Pancreas (tissue), 10 donors: Measurements from ENCODE around the gene EPHB4. TPM values are rescaled to one million over a fixed set of nuclear protein-coding genes. Genes with fewer than 3 reads are reported as not detected.
"Not testable (repeated sequence)": the region's sequence is repeated elsewhere in the genome, so short reads cannot be mapped to it uniquely, and the experiment has no call there.

ENCODE experiments used
- ATAC-seq, 4 donors: fragments of 200-7000 bp; cut with Tn5 transposase; one replicate each; pipeline versions ENCODE4 v1.8.0 to v1.9.1; 2020; ENCODE audit warnings: mild to moderate bottlenecking in 4 of 4, moderate library complexity in 4 of 4
- DNase-seq, 6 donors: peaks; one replicate each; pipeline ENCODE4 v3.0.0-alpha.2; 2020
- FAIRE-seq: peaks from 2 replicates; lab custom pipeline; 2012; peaks lifted over from hg19 to GRCh38; lab: Jason Lieb, UNC
- H3K27ac ChIP-seq, 4 donors: fragments of 200-600 bp; sonication (generic); 1 replicate in 3 of 4; 2 replicates in 1 of 4; pipeline versions ENCODE4 v1.5.0 to v1.8.0; 2020
- H3K27me3 ChIP-seq, 4 donors: fragments of 200-600 bp; one replicate each; pipeline ENCODE4 v1.8.0; 2021
- H3K36me3 ChIP-seq, 3 donors: fragments of 200-600 bp; sonication (generic) in 1 of 3; one replicate each; pipeline versions ENCODE4 v1.5.0 to v1.8.0; 2020 to 2021
- H3K4me1 ChIP-seq, 3 donors: fragments of 200-600 bp; one replicate each; pipeline ENCODE4 v1.8.0; 2021
- H3K4me3 ChIP-seq, 4 donors: fragments of 200-600 bp; sonication (generic) in 2 of 4; one replicate each; pipeline versions ENCODE4 v1.5.0 to v1.8.0; 2020 to 2021
- H3K9me3 ChIP-seq, 4 donors: fragments of 200-600 bp; one replicate each; pipeline ENCODE4 v1.8.0; 2021
- CTCF ChIP-seq, 4 donors: fragments of 200-600 bp; sonication (generic) in 3 of 4; IDR thresholded peaks; one replicate each; pipeline versions ENCODE4 v1.5.0 to v1.8.0; 2021; ENCODE audit warnings: antibody characterized with exemption in 4 of 4
- WGBS, 2 donors: extraction: QIAGEN DNeasy Blood & Tissue Kit; methylation state at CpG; one replicate each; pipeline ENCODE4 v1.1.7; 2013; 5-methylcytosine and 5-hydroxymethylcytosine counted together
- intact Hi-C, 3 donors: fragments of 100-400 bp; cut with DNase I; formaldehyde crosslinking; loops; one replicate each; pipeline versions ENCODE4 v1.11.1 to v1.14.2; 2022
- polyA plus RNA-seq, 2 donors: library from polyadenylated mRNA; stranded (reverse); fragments of 200-250 nt; gene quantifications; one replicate each; pipeline ENCODE4 v1.2.3, GENCODE V29; 2013
- total RNA-seq, 6 donors: library from RNA; stranded (reverse); fragmentation: NEBNext Ultra II Directional in 4 of 6; extraction: Animal tissue kit (Norgen Biotek cat#: 25700) in 4 of 6; gene quantifications; one replicate each; pipeline versions ENCODE4 v1.2.1 to v1.2.4, GENCODE V29; 2021 to 2023
- donor health status: healthy with polysubstance abuse.
- donor health status: DM: no; HTN: no; CAD: no; lungs with moderate emphysema.
- donor health status: DM: no; HTN: no; CAD: no.
- donor health status: control.
- donor health status: control.
- donor health status: Bipolar disorder and iron deficiency.
- donor health status: DM: yes; HTN: yes; CAD: no.
- donor health status: DM: no; HTN: no; CAD: no.
- donor health status: DM: no; HTN: no; CAD: no.
- donor health status: DM: yes; HTN: yes; CAD: no.

EPHB4 gene
- total and polyA plus RNA-seq, 8 donors = 15.8 to 32.9 (median 26.1) TPM

GRCh38 chr7:100818366-100818765 is 9.0 kb downstream of the EPHB4 start:
- Histone ChIP-seq H3K36me3 (peaks cover 0 to 79% (median 17%) of the 10 kb centered on the region in 3 donors), H3K27me3 (no peaks in the 10 kb centered on the region), H3K4me3 (no peak overlapping the region), H3K4me1 (no peaks in the 10 kb centered on the region), H3K9me3 (no peaks in the 10 kb centered on the region), H3K27ac (no peak overlapping the region)
- ATAC-seq = no peak
- WGBS, 2 donors = 90 to 97% methylated on average over 9 of the region's 9 CpGs
- no peak for FAIRE-seq
- DNase-seq = peak in 1 of 6 donors; percentile 49
- no peak for TF ChIP-seq CTCF (IDR thresholded peaks at IDR 0.05)
- intact Hi-C loops = no loop called here

- no peak for FAIRE-seq
- Histone ChIP-seq H3K9me3 (no peaks in the 10 kb centered on the region), H3K4me1 (no peaks in the 10 kb centered on the region), H3K27me3 (no peaks in the 10 kb centered on the region), H3K4me3 (no peak overlapping the region), H3K36me3 (peaks cover 0 to 81% (median 10%) of the 10 kb centered on the region in 3 donors), H3K27ac (no peak overlapping the region)
- peak in 1 of 6 donors; percentile 48 for DNase-seq
- ATAC-seq = no peak
- TF ChIP-seq CTCF (IDR thresholded peaks at IDR 0.05) = no peak
- intact Hi-C loops = no loop called here
- 96% methylated on average over 19 of the region's 19 CpGs for WGBS, 2 donors
These were observed 10.2 kb downstream of the EPHB4 start for GRCh38 chr7:100817097-100817496.

GRCh38 chr7:100816515-100816914 is 10.8 kb downstream of the EPHB4 start:
- intact Hi-C loops, H3K4me3 ChIP-seq, ATAC-seq, H3K27me3 ChIP-seq, FAIRE-seq, H3K9me3 ChIP-seq, H3K27ac ChIP-seq, H3K4me1 ChIP-seq: not testable (repeated sequence)
- peaks cover 0 to 81% (median 10%) of the 10 kb centered on the region in 3 donors for H3K36me3 ChIP-seq
- 95 to 97% methylated on average over 16 of the region's 16 CpGs for WGBS, 2 donors
- peak in 1 of 6 donors; percentile 13 for DNase-seq

GRCh38 chr7:100812729-100813128 is 14.6 kb downstream of the EPHB4 start:
- no peak for ATAC-seq
- TF ChIP-seq CTCF (IDR thresholded peaks at IDR 0.05) = no peak
- H3K36me3 ChIP-seq = peaks cover 0 to 72% (median 0%) of the 10 kb centered on the region in 3 donors
- peaks cover 4 to 5% (median 5%) of the 10 kb centered on the region in 3 donors for H3K4me1 ChIP-seq
- no peaks in the 10 kb centered on the region for H3K27me3 ChIP-seq
- FAIRE-seq = no peak
- H3K9me3 ChIP-seq = no peaks in the 10 kb centered on the region
- no peak overlapping the region for H3K27ac ChIP-seq
- WGBS, 2 donors = 95 to 97% methylated on average over 22 of the region's 22 CpGs
- no peak overlapping the region for H3K4me3 ChIP-seq
- intact Hi-C loops = no loop called here
- no peak for DNase-seq

- TF ChIP-seq CTCF (IDR thresholded peaks at IDR 0.05) = no peak
- no peak for ATAC-seq
- intact Hi-C loops = no loop called here
- H3K36me3 ChIP-seq = peaks cover 0 to 73% (median 0%) of the 10 kb centered on the region in 3 donors
- H3K4me1 ChIP-seq = peaks cover 5% of the 10 kb centered on the region in 3 donors
- H3K9me3 ChIP-seq = no peaks in the 10 kb centered on the region
- no peak for DNase-seq
- no peak overlapping the region for H3K27ac ChIP-seq
- H3K4me3 ChIP-seq = no peak overlapping the region
- no peaks in the 10 kb centered on the region for H3K27me3 ChIP-seq
- no peak for FAIRE-seq
- 69 to 82% methylated on average over 6 of the region's 6 CpGs for WGBS, 2 donors
These were observed 15.8 kb downstream of the EPHB4 start for GRCh38 chr7:100811480-100811879.
